Subcutaneous adipose tissue (tissue), 4 donors: ENCODE measurements around the gene KAZN. TPM values are rescaled to one million over a fixed set of nuclear protein-coding genes. Genes with fewer than 3 reads are reported as not detected.

Experiments
- total RNA-seq, 4 donors: library from RNA; depleted of rRNA; stranded (reverse); fragments of >200 nt; gene quantifications; one replicate each; pipeline ENCODE4 v1.1.0, GENCODE V29; 2016
- TF ChIP-seq, protein P1 (sequence below): fragments of 450-650 bp; IDR thresholded peaks from one replicate; pipeline ENCODE4 v1.5.1; 2016; ENCODE audit warnings: low read depth, mild to moderate bottlenecking, control low read depth, antibody characterized with exemption, moderate library complexity

Gene KAZN
- total RNA-seq, 4 donors from 2014 or later: 7.5 to 22.2 (median 10.4) TPM

DNA sequence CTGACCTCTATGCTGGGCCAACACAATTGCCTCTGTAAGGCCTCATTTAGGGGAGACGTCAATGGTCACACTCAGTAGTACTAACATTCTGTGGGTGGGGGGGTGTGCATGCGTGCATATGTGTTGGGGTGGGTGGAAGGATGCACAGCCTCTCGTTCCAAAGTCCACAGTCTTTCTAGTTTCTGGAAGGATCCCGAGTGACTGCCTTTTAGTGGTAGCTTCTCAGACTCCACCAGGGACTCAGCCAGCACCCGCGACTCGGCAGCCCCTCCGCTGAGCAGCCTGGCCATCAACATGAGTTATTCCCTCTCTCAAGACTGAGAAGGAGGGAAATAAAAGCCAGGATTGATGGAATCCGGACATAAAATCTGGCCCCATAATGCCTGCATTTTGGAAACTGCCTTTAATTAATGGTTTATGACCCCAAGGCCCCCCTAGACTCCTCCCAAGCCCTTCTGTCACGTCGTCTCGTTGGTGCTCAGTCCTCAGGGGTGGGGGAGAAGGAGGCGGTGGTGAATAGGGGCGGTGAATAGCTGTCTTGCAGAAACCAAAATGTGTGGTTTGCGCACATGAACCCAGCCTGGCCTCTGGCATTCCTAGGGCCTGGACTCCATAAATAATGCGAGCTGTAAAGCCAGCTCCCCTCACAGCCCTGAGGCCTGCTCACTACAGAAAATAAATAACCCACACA, 489.9 kb downstream of the KAZN start:
- TF ChIP-seq, protein P1, sequence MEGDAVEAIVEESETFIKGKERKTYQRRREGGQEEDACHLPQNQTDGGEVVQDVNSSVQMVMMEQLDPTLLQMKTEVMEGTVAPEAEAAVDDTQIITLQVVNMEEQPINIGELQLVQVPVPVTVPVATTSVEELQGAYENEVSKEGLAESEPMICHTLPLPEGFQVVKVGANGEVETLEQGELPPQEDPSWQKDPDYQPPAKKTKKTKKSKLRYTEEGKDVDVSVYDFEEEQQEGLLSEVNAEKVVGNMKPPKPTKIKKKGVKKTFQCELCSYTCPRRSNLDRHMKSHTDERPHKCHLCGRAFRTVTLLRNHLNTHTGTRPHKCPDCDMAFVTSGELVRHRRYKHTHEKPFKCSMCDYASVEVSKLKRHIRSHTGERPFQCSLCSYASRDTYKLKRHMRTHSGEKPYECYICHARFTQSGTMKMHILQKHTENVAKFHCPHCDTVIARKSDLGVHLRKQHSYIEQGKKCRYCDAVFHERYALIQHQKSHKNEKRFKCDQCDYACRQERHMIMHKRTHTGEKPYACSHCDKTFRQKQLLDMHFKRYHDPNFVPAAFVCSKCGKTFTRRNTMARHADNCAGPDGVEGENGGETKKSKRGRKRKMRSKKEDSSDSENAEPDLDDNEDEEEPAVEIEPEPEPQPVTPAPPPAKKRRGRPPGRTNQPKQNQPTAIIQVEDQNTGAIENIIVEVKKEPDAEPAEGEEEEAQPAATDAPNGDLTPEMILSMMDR: no peak

- TF ChIP-seq, protein P1: no peak
Observed at GRCh38 chr1:15089258-15089992, 490.9 kb downstream of the KAZN start.

DNA sequence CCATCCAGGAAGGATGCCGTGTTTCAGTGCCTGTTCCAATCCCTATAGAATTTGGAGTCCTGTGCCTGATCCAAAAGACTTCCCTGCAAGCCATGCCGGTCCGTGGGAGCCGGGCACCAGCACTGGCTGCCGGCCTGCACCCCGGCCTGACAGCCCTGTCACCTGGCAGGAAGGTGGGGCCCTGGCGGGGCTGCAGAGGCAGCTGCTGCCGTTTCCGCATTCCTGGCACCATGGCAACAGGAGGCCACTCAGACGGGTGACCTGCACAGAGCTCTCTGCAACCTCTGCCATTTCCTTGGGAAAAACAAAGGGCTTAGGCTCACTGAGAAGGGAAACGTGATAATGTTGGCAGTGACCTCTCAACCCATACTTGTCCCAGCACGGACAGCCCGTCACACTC, 491.9 kb downstream of the KAZN start:
- TF ChIP-seq, protein P1: no peak

GRCh38 chr1:15094056-15094455, 495.6 kb downstream of the KAZN start:
- TF ChIP-seq, protein P1: no peak

DNA sequence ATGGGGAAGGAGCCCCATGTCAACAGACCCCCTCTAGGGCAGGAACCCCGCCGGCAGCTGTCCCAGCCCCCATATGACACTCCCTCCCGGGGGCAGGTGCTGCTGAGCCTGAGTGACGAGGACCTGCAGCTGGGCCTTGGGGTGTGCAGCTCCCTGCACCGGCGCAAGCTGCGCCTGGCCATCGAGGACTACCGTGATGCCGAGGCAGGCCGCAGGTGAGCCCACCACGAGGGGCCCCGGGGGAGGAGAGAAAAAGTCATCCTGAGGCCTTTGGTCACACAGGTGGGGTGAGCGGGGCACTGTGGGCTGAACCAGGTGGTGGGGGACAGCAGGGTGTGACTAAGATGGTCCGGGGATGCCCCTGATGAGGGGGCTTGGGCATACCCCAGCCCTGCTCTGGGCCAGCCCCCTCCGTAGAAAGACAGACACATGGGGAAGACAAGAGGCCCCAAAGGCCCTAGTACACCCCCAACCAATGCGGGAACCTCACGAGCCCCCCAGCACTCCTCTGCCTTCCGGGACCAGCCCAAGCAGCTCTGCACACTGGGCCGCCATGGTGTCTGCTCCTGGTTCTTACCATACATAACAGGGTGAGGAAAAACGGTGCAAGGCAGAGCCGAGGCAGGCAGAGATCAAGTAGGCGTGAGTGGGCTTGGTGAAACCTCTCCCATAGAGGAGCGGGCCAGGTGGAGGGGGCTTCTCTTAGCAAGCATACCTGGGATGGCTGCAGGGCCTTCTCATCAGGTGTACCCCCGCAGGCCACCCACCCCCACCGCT, 496.4 kb downstream of the KAZN start:
- TF ChIP-seq, protein P1: no peak

GRCh38 chr1:15095496-15095875, 497.0 kb downstream of the KAZN start:
- TF ChIP-seq, protein P1: no peak

GRCh38 chr1:15096293-15096692, 497.8 kb downstream of the KAZN start:
- TF ChIP-seq, protein P1: no peak
